H7 (cell line): ENCODE measurements around the gene DDAH1. TPM values are rescaled to one million over a fixed set of nuclear protein-coding genes. Genes with fewer than 3 reads are reported as not detected.

ENCODE experiments used
- DNase-seq: peaks from one replicate; pipeline ENCODE4 v3.0.0; 2012
- H3K27me3 ChIP-seq: 2 replicates; pipeline ENCODE4 v1.6.0; 2011; ENCODE audit warnings: mild to moderate bottlenecking, low read length; ENCODE audit not compliant: control insufficient read depth, insufficient read depth
- H3K36me3 ChIP-seq: replicated peaks from 2 replicates; pipeline ENCODE4 v1.5.1; 2011; ENCODE audit warnings: low read length; ENCODE audit not compliant: control insufficient read depth, insufficient read depth
- H3K4me3 ChIP-seq: 2 replicates; pipeline ENCODE4 v1.5.1; 2011; ENCODE audit warnings: low read depth, mild to moderate bottlenecking, control low read depth, low read length, moderate library complexity; ENCODE audit not compliant: insufficient read depth
- total RNA-seq: library from RNA; depleted of rRNA; stranded (reverse); fragments of >200 nt; shearing (Covaris generic); gene quantifications from 2 replicates; pipeline ENCODE4 v1.2.3, GENCODE V29; 2014

DDAH1 gene
- total RNA-seq, 1 experiment from 2014 or later, result 33.3 TPM

- Histone ChIP-seq H3K27me3 (no peaks in the 10 kb centered on the region), H3K36me3 (no peaks in the 10 kb centered on the region), H3K4me3 (no peak overlapping the region)
- no peak for DNase-seq
Measured at GRCh38 chr1:85406081-85406480, 58.9 kb downstream of the DDAH1 start.

- Histone ChIP-seq H3K4me3 (no peak overlapping the region), H3K36me3 (no peaks in the 10 kb centered on the region), H3K27me3 (no peaks in the 10 kb centered on the region)
- no peak for DNase-seq
Measured at GRCh38 chr1:85404408-85404807, 60.6 kb downstream of the DDAH1 start.

GRCh38 chr1:85398391-85399064 is 66.4 kb downstream of the DDAH1 start:
- Histone ChIP-seq H3K4me3 (no peak overlapping the region), H3K36me3 (no peaks in the 10 kb centered on the region), H3K27me3 (no peaks in the 10 kb centered on the region)
- DNase-seq, result no peak

GRCh38 chr1:85397490-85398032 is 67.4 kb downstream of the DDAH1 start:
- H3K4me3 ChIP-seq, result no peak overlapping the region
- no peaks in the 10 kb centered on the region for H3K36me3 ChIP-seq
- DNase-seq, result no peak
- no peaks in the 10 kb centered on the region for H3K27me3 ChIP-seq

- Histone ChIP-seq H3K4me3 (no peak overlapping the region), H3K36me3 (no peaks in the 10 kb centered on the region), H3K27me3 (no peaks in the 10 kb centered on the region)
- DNase-seq, result no peak
Measured at GRCh38 chr1:85396194-85396593, 68.8 kb downstream of the DDAH1 start.

GRCh38 chr1:85394130-85394529 is 70.8 kb downstream of the DDAH1 start:
- Histone ChIP-seq H3K36me3 (no peaks in the 10 kb centered on the region), H3K4me3 (no peak overlapping the region), H3K27me3 (no peaks in the 10 kb centered on the region)
- no peak for DNase-seq

- Histone ChIP-seq H3K36me3 (no peaks in the 10 kb centered on the region), H3K4me3 (no peak overlapping the region), H3K27me3 (no peaks in the 10 kb centered on the region)
- no peak for DNase-seq
Measured at GRCh38 chr1:85393490-85393889, 71.5 kb downstream of the DDAH1 start.

GRCh38 chr1:85388416-85388815 is 76.5 kb downstream of the DDAH1 start:
- DNase-seq, result no peak
- Histone ChIP-seq H3K4me3 (no peak overlapping the region), H3K27me3 (no peaks in the 10 kb centered on the region), H3K36me3 (no peaks in the 10 kb centered on the region)

GRCh38 chr1:85387781-85388180 is 77.2 kb downstream of the DDAH1 start:
- no peaks in the 10 kb centered on the region for H3K27me3 ChIP-seq
- no peak overlapping the region for H3K4me3 ChIP-seq
- DNase-seq, result no peak
- H3K36me3 ChIP-seq, result no peaks in the 10 kb centered on the region

GRCh38 chr1:85386068-85386722 is 78.8 kb downstream of the DDAH1 start:
- Histone ChIP-seq H3K27me3 (no peaks in the 10 kb centered on the region), H3K36me3 (no peaks in the 10 kb centered on the region), H3K4me3 (no peak overlapping the region)
- no peak for DNase-seq

GRCh38 chr1:85379203-85380136 is 85.5 kb downstream of the DDAH1 start:
- Histone ChIP-seq H3K4me3 (no peak overlapping the region), H3K27me3 (no peaks in the 10 kb centered on the region), H3K36me3 (no peaks in the 10 kb centered on the region)
- DNase-seq, result no peak

GRCh38 chr1:85378534-85378933 is 86.4 kb downstream of the DDAH1 start:
- no peak for DNase-seq
- Histone ChIP-seq H3K27me3 (no peaks in the 10 kb centered on the region), H3K4me3 (no peak overlapping the region), H3K36me3 (no peaks in the 10 kb centered on the region)

GRCh38 chr1:85376356-85376755 is 88.6 kb downstream of the DDAH1 start:
- no peaks in the 10 kb centered on the region for H3K27me3 ChIP-seq
- H3K4me3 ChIP-seq, result no peak overlapping the region
- no peak for DNase-seq
- no peaks in the 10 kb centered on the region for H3K36me3 ChIP-seq

- Histone ChIP-seq H3K36me3 (no peaks in the 10 kb centered on the region), H3K4me3 (no peak overlapping the region), H3K27me3 (no peaks in the 10 kb centered on the region)
- DNase-seq, result no peak
Measured at GRCh38 chr1:85375493-85375892, 89.5 kb downstream of the DDAH1 start.
